HL-60 (cell line): Measurements from ENCODE around the gene CHMP4B.
"Not testable (repeated sequence)": the region's sequence is repeated elsewhere in the genome, so short reads cannot be mapped to it uniquely, and the experiment has no call there.

Experiments
- DNase-seq, 2 experiments: peaks; one replicate each; pipeline ENCODE4 v3.0.0-alpha.2; 2010 to 2020; ENCODE audit warnings: low read depth in 1 of 2, low spot score in 1 of 2
- H3K27ac ChIP-seq: fragments of 250-450 bp; sonication (Bioruptor Pico); replicated peaks from 2 replicates; pipeline ENCODE4 v1.5.1; 2020; ENCODE audit warnings: mild to moderate bottlenecking, moderate library complexity
- H3K27me3 ChIP-seq: fragments of 250-450 bp; sonication (Bioruptor Pico); 2 replicates; pipeline ENCODE4 v1.5.1; 2021; ENCODE audit warnings: mild to moderate bottlenecking, moderate library complexity; ENCODE audit not compliant: insufficient read depth, poor library complexity, severe bottlenecking
- H3K4me3 ChIP-seq: replicated peaks from 2 replicates; pipeline ENCODE4 v1.5.1; 2011; ENCODE audit warnings: mild to moderate bottlenecking, control low read depth, low read length; ENCODE audit not compliant: insufficient read depth
- GABPA ChIP-seq: IDR thresholded peaks from 2 replicates; pipeline ENCODE4 v1.6.1; 2012; ENCODE audit warnings: low read depth
- POLR2AphosphoS5 ChIP-seq: IDR thresholded peaks from 2 replicates; pipeline ENCODE4 v1.6.1; 2012; ENCODE audit warnings: low read depth
- SPI1 ChIP-seq: IDR thresholded peaks from 2 replicates; pipeline ENCODE4 v1.6.1; 2012; ENCODE audit warnings: low read depth, mild to moderate bottlenecking, borderline replicate concordance
- TF ChIP-seq, protein P1 (sequence below): IDR thresholded peaks from one replicate; pipeline ENCODE4 v1.5.1; 2011; ENCODE audit warnings: low read length, control low read depth, inconsistent platforms; ENCODE audit not compliant: insufficient read depth
- TF ChIP-seq, protein P2 (sequence below): IDR thresholded peaks from 2 replicates; pipeline ENCODE4 v1.6.1; 2012; ENCODE audit warnings: low read depth; ENCODE audit not compliant: insufficient replicate concordance

CHMP4B gene

DNA sequence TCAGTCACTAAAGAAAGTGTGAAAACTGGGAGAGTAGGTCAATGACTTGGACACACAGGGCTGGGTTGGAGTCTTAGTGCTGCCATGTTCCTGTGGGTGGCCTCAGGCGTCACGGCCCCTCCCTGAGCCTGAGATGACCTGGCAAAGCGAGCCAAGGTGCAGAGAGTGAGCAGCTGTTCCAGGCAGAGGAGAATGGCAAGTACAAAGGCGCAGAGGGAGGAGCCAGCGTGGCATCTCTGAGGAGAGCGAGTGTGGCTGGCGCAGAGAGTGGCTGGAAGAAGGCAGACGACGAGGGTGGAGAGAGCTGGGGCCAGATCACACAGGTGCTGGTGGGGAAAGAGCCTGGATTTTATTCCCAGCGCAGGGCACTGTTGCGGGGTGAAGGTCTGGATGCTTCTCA lies 20.6 kb upstream of the CHMP4B start:
- Histone ChIP-seq H3K27me3 (no peaks in the 10 kb centered on the region), H3K4me3 (no peak overlapping the region), H3K27ac (no peak overlapping the region)
- no peak for TF ChIP-seq POLR2AphosphoS5
- no peak for TF ChIP-seq GABPA
- TF ChIP-seq, protein P1, sequence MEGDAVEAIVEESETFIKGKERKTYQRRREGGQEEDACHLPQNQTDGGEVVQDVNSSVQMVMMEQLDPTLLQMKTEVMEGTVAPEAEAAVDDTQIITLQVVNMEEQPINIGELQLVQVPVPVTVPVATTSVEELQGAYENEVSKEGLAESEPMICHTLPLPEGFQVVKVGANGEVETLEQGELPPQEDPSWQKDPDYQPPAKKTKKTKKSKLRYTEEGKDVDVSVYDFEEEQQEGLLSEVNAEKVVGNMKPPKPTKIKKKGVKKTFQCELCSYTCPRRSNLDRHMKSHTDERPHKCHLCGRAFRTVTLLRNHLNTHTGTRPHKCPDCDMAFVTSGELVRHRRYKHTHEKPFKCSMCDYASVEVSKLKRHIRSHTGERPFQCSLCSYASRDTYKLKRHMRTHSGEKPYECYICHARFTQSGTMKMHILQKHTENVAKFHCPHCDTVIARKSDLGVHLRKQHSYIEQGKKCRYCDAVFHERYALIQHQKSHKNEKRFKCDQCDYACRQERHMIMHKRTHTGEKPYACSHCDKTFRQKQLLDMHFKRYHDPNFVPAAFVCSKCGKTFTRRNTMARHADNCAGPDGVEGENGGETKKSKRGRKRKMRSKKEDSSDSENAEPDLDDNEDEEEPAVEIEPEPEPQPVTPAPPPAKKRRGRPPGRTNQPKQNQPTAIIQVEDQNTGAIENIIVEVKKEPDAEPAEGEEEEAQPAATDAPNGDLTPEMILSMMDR = no peak
- no peak for TF ChIP-seq SPI1
- TF ChIP-seq, protein P2, sequence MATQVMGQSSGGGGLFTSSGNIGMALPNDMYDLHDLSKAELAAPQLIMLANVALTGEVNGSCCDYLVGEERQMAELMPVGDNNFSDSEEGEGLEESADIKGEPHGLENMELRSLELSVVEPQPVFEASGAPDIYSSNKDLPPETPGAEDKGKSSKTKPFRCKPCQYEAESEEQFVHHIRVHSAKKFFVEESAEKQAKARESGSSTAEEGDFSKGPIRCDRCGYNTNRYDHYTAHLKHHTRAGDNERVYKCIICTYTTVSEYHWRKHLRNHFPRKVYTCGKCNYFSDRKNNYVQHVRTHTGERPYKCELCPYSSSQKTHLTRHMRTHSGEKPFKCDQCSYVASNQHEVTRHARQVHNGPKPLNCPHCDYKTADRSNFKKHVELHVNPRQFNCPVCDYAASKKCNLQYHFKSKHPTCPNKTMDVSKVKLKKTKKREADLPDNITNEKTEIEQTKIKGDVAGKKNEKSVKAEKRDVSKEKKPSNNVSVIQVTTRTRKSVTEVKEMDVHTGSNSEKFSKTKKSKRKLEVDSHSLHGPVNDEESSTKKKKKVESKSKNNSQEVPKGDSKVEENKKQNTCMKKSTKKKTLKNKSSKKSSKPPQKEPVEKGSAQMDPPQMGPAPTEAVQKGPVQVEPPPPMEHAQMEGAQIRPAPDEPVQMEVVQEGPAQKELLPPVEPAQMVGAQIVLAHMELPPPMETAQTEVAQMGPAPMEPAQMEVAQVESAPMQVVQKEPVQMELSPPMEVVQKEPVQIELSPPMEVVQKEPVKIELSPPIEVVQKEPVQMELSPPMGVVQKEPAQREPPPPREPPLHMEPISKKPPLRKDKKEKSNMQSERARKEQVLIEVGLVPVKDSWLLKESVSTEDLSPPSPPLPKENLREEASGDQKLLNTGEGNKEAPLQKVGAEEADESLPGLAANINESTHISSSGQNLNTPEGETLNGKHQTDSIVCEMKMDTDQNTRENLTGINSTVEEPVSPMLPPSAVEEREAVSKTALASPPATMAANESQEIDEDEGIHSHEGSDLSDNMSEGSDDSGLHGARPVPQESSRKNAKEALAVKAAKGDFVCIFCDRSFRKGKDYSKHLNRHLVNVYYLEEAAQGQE = no peak
- DNase-seq = no peak

DNA sequence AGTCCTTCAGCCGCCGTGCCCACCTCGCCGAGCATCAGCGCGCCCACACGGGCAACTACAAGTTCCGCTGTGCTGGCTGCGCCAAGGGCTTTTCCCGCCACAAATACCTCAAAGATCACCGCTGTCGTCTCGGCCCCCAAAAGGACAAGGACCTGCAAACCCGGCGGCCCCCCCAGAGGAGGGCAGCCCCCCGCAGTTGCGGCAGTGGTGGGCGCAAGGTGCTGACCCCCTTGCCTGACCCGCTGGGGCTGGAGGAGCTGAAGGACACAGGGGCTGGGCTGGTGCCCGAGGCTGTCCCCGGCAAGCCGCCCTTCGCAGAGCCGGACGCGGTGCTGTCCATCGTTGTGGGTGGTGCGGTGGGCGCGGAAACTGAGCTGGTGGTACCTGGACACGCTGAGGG lies 20.1 kb upstream of the CHMP4B start:
- Histone ChIP-seq H3K27me3 (no peaks in the 10 kb centered on the region), H3K4me3 (no peak overlapping the region), H3K27ac (no peak overlapping the region)
- no peak for DNase-seq
- TF ChIP-seq POLR2AphosphoS5 = no peak
- TF ChIP-seq, protein P2 = no peak
- TF ChIP-seq, protein P1 = no peak
- TF ChIP-seq SPI1 = no peak
- no peak for TF ChIP-seq GABPA

DNA sequence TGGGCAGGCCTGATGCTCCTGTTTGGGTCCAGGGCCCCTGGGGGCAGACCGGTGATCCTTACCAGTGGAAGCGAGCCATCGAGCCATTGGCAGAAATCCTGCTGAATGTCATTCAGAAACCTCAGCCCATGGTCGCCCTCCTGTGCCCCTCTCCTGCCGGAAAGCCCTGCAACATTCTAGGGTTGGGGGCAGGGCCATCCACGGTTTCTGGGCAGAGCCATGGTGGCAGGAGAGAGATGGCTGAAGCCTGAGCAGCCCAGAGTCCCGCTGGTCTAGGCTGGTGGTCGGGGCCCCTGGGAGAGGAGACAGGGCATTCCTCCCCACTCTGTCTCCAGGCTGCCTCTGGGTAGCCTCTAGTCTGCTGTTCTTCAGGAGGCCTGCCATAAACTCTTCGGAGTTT lies 19.6 kb upstream of the CHMP4B start:
- Histone ChIP-seq H3K27ac (no peak overlapping the region), H3K4me3 (no peak overlapping the region), H3K27me3 (no peaks in the 10 kb centered on the region)
- DNase-seq = no peak
- TF ChIP-seq POLR2AphosphoS5 (no peak), GABPA (no peak)
- TF ChIP-seq, protein P1 = no peak

DNA sequence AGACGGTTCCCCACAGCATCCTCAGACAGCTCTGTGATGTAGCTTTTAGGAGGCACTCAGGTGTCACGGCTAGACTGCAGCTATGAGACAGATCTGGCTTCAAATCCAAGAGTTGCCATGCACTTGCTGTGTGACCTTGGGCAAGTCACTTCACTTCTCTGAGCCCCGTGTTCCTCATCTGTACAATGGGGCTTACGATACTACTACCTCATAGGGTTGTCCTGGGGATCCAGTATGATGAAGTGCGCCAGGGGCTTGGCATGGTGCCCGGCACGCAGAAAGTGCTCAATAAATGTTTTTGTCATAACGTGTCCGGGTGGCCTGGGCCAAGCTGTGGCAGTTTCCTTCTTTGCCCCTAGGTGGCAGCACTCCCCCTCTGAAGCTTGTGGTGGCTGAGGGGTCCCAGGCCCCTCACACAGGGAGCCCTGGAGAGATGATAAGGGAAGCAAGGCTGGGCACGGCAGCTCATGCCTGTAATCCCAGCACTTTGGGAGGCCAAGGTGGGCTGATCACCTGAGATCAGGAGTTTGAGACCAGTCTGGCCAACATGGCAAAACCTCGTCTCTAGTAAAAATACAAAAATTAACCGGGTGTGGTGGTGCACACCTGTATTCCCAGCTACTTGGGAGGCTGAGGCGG lies 19.1 kb upstream of the CHMP4B start:
- TF ChIP-seq, protein P1 = peak; percentile 73
- TF ChIP-seq POLR2AphosphoS5 = no peak
- Histone ChIP-seq H3K27me3 (no peaks in the 10 kb centered on the region), H3K4me3 (no peak overlapping the region), H3K27ac (no peak overlapping the region)
- peak; percentile 30 to 35 for DNase-seq

DNA sequence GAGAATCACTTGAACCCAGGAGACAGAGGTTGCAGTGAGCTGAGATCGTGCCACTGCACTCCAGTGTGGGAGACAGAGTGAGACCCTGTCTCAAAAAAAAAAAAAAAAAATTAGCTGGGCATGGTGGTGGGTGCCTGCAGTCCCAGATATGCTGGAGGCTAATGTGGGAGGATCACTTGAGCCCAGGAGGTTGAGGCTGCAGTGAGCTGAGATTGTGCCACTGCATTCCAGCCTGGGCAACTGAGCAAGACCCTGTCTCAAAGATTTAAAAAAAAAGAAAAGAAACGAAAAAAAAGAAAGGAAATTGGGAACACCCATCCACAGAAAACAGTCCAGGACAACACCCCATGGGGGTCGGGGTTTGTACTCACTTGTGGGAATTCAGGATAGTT lies 18.6 kb upstream of the CHMP4B start:
- not testable (repeated sequence) for DNase-seq, H3K27me3 ChIP-seq, H3K4me3 ChIP-seq, H3K27ac ChIP-seq
